Raji (cell line): ENCODE results near the gene ACCS.

Source experiments
- POLR2A ChIP-seq: IDR thresholded peaks from 2 replicates; pipeline ENCODE4 v1.6.1; 2011; ENCODE audit warnings: low read depth, low read length, control low read depth; ENCODE audit not compliant: insufficient read depth

The ACCS gene

DNA sequence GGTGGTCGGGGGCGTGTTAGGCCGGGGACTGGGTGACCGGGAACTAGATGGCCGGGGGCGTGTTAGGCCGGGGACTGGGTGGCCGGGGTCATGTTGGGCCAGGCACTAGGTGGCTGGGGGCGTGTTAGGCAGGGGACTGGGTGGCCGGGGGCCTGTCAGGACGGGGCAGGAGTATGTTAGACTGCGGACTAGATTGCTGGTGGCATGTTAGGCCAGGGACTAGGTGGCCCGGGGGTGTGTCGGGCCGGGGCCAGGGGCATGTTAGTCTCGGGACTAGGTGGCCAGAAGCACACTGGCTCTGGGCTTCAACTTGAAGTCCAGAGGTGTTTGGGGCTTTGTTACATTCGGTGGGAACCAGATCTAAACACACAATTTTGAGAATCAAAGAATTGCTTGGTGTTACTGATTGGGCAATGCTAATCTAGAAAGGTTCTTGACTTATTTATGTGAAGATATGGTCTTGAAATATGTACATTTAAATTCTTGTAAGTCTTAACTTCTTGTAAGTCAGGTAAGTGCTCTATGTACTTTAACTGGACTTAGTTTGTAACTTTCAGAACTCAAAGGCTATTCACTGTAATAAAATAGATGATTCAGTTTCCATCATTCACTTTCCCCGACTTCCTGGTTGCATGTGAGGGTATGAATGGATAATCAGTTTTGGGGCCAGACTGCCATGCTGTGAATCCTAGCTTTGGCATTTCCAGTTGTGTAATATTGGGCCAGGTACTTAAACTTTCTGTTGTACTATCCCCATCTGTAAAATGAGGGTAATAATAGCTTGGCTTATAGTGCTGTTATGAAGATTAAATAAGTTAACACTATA lies 30.5 kb downstream of the ACCS start:
- no peak for TF ChIP-seq POLR2A

DNA sequence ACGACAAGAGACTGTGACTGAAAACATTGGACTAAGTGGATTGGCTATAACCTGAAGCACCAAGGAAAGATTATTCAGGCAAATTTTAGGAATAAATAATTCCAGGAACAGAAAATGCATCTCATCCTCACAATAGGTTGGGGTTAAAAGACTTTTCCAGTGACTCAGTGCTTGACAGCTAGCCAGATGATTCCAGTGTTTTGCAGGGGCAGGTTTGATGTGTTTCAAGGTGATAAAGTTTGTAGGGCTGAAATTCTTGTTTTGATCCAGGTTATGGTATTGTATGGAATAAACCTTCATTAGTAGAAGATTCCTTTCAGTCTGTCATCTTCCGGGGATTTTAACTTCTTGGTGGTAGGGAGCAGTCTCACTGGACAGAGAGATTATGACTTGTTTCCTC lies 31.8 kb downstream of the ACCS start:
- no peak for TF ChIP-seq POLR2A

DNA sequence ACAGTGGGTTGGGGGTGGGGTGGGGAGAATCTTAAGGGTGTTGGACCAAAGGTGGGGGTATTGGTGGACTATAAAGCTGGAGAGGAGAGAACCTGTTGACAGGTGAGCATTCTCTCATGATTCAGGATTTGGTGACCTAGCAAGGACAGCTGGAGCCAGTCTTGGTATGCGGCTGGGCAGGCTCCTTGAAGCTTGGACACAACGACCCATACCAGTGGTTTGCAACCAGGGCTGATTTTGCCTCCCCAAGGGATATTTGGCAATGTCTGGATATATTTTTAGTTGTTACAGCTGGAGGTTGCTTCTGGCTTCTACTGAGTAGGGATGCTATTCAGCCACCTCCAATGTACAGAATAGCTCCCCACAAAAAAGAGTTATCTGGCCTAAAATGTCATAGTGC lies 35.0 kb downstream of the ACCS start:
- TF ChIP-seq POLR2A = no peak

DNA sequence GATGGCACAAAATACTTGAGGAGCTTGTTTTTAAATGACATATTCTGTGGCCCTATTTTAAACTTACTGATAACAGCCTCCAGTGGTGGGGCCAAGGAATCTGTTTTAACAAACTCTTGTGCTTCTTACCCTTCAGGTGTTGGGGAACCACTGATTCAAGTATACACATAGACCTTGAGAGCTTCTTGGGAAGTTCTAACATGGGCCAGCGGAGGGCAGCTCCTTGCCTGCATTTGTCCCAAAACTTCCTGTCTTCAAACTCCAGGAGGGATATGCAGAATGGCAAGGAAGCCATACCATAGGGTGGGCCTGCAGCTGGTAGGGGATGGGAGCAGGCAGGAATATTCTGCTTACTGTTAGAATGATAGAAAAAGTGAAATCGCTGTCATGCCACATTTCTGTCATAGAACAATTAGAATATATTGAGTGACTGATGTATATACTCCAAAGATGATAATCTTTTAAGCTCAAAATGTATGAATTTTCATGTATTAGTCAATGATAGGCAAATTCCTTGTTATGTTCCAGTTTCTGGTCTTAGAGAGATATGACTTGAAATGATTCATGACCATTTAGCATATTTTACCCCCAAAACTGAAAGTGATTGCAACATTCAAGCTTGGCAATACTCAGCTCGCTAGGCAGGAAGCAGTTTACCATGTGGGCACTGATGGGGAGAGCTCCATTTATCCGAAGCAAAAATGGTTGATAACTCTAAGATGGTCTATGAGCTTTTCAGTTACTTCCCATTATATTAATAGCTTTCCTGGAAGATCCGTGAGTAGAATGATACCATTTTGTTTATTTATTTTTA lies 38.6 kb downstream of the ACCS start:
- no peak for TF ChIP-seq POLR2A

DNA sequence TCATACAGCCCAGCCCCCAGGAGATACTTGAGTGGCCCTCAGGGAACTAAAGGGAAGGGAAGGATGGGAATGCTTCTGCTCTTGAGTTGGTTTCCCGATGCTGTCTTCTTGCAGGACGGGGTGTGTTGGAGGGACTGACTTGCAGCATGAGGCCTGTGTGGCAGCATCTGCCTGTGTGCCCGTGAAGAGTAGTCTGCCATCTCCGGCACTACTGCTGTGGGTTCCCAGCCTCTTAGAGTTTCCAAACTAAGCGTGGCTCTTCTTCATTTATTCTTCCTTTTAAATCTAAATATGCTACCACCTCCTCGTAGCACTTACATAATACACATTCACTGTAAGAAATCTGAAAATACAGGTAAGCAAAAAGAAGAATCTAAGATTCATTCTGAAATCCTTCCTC lies 42.2 kb downstream of the ACCS start:
- TF ChIP-seq POLR2A = no peak

- no peak for TF ChIP-seq POLR2A
Measured at GRCh38 chr11:44110231-44110679, 44.2 kb downstream of the ACCS start.

GRCh38 chr11:44112091-44112821 lies 46.2 kb downstream of the ACCS start:
- no peak for TF ChIP-seq POLR2A

- TF ChIP-seq POLR2A = no peak
Measured at GRCh38 chr11:44113018-44113417, 46.9 kb downstream of the ACCS start.

DNA sequence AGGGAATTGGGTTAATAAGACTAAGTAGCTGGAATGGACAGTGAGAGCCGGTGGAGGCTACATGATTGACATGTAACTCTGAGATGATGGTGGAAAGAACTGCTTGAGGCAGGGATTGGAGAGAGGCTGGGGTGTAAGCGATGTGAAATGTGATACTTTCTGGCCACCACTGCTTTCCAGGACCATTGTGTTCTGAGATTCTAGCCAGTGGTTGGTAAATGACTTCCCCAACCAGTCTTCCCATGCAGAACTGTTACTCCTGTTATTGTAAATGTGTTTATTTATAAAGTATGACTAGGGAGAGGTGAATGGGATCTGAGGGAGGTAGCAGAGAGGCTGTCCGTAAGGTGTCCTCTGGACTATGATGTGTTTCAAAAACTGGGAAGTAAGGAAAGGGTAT lies 47.5 kb downstream of the ACCS start:
- no peak for TF ChIP-seq POLR2A

GRCh38 chr11:44116234-44116830 lies 50.3 kb downstream of the ACCS start:
- TF ChIP-seq POLR2A = no peak

DNA sequence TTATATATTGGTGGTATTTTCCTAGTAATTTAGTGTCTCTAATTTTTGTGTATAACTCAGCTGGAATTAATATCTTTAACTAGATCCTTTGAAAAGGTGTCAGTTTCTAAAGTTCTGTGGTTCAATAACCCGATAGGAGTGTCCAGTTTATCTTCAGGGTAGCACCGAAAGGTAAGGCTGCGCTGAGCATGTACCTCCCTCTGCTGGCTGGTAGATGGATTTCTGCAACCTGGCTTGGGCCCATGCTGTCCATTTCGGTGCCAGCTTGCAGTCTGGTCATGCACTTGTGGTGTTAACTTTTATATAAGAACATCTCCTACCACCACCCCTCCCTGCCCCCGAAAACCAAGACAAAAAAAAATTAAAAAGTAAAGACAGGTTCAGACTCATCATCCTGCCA lies 54.1 kb downstream of the ACCS start:
- TF ChIP-seq POLR2A = no peak

DNA sequence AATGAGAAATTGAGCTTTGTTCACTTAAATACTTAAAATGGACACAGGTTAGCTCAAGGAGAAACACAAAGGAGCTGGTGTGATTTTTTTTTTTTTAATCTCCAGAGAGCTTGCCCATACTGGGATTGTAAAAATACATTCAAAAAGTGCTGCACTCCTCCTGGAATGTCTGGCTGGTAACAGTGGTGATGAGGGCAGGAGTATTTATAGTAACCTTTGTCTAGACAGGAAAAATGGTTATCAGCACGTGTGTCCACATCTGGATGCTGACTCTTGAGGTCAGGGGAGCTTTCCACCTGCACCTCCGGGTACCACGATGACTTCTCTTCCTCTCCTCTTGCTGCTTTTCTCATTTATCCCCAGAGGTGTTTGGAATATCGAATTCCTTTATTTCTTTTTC lies 59.5 kb downstream of the ACCS start:
- no peak for TF ChIP-seq POLR2A

GRCh38 chr11:44126304-44126703 lies 60.2 kb downstream of the ACCS start:
- TF ChIP-seq POLR2A = no peak

GRCh38 chr11:44127130-44127529 lies 61.1 kb downstream of the ACCS start:
- TF ChIP-seq POLR2A = no peak

DNA sequence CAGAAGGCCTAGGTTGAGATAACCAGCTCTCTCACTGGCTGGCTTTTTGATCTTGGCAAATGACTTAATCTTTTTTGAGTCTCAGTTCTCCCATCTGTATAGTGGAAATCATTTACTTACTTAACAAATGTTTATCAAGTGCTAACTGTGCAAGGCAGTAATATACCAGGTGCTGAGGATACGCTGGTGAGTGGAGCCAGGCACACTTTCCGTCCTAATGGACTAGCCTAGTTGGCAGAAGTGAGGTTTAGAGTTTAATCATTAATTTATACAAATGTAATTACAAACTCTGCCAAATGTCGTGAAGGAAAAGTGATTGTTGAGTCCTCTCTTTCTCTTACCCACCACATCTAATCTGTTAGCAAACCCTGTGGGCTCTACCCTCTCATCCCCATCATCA lies 62.7 kb downstream of the ACCS start:
- TF ChIP-seq POLR2A = no peak
